Measurements from ENCODE around the gene B4GALT2.

B4GALT2 gene

DNA sequence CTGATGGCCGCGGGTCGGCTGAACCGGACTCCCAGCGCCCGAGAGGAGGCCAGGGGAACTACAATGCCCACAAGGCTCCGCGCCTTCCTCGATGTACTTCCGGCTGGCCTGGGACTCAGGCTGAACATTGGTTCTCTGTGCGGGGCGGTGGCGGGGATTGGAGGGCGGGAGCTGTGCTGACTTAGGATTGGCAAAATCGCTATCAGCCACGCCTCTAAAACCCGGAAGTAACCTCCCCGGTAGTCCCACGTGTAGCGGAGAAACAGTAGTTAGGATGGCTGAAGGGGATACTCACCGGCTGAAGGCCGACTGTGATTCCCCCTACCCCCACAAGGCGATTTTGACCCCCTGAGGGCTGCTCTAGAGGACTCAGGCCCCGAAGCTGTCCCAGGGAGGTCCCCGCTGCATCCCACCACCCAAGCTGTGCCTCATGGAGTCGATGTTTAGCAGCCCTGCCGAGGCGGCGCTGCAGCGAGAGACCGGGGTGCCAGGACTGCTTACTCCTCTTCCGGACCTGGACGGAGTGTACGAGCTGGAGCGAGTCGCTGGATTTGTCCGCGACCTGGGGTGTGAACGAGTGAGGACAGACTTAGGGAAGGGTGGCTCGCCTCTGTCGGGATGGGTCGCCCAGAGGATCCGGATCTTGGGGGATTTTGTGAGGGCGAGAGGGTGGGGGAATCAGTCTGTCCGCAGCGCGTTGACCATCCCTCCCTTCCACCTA, 9.1 kb upstream of the B4GALT2 start, which contains the start of gene DPH2:
TSS of gene DPH2 (plus strand) at position 265 of the 721 bp plus-strand sequence. CDS start at position 431, 166 bp downstream.
- peak; percentile 97 for DNase-seq (ENCODE audit: low spot score)

DNA sequence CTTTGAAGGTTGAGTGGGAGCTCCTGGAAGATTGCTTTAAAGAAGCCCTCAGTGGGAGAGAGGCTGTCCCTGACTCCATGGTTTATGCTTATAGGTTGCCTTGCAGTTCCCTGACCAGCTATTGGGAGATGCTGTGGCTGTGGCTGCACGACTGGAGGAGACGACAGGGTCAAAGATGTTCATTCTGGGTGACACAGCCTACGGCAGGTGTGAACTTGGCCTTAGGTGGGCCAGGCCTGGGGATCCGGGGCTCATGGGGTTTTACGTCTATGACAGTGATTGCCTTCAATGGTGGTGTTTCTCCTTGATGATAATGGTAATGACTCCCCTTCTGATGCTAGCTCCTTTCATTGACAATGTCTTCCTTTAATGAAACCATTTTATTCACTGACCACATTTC, 8.5 kb upstream of the B4GALT2 start:
- DNase-seq (ENCODE audit: low spot score), result no peak

DNA sequence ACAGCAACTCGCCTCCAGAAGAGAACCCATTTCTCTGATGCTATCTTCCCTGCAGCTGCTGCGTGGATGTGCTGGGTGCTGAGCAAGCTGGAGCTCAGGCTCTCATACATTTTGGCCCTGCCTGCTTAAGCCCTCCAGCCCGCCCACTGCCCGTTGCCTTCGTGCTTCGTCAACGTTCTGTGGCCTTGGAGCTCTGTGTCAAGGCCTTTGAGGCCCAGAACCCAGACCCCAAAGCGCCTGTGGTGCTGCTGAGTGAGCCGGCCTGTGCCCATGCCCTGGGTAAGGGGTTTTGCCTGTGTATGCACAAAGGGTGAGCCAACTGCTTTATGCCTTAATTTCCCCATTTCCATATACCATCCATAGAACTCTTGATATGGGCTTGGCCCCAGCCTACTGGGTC, 8.1 kb upstream of the B4GALT2 start:
- no peak for DNase-seq (ENCODE audit: low spot score)

DNA sequence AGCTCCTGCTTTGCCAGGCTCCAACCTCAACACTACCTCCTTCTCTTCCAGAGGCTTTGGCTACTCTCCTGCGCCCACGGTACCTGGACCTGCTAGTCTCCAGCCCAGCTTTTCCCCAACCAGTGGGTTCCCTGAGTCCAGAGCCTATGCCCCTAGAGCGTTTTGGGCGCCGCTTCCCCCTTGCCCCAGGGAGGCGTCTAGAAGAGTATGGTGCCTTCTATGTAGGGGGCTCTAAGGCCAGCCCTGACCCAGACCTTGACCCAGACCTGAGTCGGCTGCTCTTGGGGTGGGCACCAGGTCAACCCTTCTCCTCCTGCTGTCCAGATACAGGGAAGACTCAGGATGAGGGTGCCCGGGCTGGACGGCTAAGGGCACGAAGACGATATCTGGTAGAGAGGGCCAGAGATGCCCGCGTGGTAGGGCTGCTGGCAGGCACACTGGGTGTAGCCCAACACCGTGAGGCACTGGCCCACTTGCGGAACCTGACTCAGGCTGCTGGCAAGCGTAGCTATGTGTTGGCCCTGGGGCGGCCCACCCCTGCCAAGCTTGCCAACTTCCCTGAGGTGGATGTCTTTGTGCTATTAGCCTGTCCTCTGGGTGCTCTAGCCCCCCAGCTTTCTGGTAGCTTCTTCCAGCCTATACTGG, 7.6 kb upstream of the B4GALT2 start:
- DNase-seq (ENCODE audit: low spot score), result no peak

DNA sequence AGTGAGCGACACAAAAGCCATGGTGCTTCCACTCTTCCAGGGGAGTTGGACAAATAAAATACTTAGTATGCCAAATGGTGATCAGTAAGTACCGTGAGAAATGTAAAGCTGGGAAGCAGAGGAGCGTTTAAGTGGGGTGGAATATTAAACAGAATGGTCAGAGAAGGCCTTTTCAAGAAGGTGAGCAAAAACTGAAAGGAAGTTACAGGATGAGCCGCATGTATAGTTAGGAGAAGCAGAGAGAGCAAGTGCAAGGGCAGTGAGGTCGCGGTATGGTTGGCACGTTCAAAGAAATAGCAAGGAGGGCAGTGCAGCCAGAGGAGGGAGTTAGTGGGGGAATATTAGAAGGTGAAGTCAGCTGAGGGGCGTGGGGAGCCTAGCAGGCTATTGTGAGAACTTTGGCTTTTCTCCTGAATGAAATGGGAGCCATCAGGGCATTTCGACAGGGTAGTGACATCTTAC, 5.0 kb upstream of the B4GALT2 start:
- no peak for DNase-seq (ENCODE audit: low spot score)

DNA sequence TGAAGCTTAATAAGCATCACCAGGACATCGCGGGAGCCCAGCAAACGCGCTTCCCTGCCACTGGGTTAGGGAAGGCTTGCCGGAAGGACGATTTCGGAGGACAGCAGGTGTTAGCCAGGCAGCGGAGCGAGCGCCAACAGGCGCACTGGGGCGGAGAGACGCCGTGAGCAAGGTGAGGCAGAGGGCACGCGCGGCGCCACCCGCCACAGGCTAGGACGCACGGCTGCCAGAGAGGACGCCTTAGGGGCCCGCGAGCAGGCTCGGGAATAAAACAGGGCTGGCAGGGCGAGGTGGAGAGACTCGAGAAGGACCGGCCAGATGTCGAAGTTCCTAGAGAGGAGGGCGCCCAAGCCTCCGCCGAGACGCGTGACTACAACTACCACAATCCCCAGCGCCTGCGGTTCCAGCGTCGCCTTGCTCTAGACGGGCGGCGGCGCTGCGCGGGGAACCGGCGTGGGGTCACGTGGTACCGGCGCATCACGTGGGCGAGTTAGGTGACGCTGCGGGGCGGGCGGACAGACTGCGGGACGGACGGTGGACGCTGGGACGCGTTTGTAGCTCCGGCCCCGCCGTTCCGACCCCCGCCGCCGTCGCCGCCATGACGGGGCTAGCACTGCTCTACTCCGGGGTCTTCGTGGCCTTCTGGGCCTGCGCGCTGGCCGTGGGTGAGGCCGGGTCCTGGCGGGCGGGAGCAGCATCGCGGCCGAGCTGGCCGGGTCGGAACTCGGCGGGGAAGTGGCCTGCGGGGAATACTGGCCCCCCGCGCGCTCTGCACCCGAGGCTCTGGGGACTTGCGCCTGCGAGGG, 4.4 kb upstream of the B4GALT2 start, which contains the start of gene ATP6V0B:
TSS of gene ATP6V0B (plus strand) at position 518 of the 806 bp plus-strand sequence. CDS start at position 599, 81 bp downstream.
- peak; percentile 95 for DNase-seq (ENCODE audit: low spot score)

DNA sequence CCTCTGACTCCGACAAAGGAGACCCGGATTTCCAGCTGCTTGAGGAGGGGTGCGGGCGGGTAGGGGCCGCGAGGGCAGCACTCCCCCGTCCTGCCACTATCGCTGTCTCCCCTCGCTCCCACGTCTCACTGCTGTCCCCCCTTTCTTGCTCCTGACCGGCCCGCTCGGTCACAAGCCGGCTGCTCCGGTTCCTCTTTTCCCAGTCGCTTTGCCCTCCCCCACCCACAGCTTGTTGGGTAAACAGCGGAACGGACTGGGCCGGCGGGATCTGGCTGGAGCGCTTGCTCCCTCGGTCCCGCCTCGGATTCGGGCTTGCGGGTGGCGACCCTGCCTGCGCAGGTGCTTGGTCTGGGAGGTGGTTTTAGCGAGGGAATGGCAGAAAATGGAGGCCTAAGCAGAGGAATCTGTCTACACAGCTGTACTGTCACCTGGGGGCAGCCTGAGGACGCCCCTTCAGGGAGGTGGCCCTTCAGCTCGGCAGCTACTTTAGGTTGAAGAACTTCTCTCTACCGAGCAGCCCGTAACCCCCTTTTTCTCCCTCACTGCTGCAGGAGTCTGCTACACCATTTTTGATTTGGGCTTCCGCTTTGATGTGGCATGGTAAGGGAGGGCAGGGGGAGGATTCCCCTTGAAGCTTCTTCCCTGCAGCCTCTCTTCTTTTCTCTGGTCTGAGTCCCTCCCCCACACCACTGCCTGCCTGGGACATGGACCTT, 3.6 kb upstream of the B4GALT2 start:
- no peak for DNase-seq (ENCODE audit: low spot score)

DNA sequence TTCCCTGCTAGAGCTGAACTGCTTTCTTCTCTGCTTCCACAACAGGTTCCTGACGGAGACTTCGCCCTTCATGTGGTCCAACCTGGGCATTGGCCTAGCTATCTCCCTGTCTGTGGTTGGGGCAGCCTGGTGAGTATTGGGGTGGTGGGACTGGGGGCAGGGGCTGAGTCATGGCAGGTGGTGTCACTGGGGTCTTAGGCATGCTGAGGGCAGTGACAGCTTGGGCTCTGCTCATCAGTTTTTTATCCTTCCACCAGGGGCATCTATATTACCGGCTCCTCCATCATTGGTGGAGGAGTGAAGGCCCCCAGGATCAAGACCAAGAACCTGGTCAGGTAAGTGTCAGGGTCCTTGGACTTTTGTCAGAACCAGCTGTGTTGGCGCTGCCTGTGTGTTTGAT, 3.0 kb upstream of the B4GALT2 start:
- no peak for DNase-seq (ENCODE audit: low spot score)

DNA sequence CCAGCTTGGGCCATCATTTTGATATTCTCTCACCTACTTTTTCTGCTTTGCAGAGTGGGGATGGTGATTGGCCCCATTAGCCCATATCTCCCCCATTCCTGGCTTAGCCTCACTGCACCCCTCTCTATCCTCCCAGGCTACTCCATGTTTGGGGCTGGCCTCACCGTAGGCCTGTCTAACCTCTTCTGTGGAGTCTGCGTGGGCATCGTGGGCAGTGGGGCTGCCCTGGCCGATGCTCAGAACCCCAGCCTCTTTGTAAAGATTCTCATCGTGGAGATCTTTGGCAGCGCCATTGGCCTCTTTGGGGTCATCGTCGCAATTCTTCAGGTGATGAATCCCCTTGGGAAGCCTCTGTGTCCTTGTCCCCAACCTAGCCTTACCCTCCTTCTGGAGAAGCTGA, 2.1 kb upstream of the B4GALT2 start:
- no peak for DNase-seq (ENCODE audit: low spot score)

DNA sequence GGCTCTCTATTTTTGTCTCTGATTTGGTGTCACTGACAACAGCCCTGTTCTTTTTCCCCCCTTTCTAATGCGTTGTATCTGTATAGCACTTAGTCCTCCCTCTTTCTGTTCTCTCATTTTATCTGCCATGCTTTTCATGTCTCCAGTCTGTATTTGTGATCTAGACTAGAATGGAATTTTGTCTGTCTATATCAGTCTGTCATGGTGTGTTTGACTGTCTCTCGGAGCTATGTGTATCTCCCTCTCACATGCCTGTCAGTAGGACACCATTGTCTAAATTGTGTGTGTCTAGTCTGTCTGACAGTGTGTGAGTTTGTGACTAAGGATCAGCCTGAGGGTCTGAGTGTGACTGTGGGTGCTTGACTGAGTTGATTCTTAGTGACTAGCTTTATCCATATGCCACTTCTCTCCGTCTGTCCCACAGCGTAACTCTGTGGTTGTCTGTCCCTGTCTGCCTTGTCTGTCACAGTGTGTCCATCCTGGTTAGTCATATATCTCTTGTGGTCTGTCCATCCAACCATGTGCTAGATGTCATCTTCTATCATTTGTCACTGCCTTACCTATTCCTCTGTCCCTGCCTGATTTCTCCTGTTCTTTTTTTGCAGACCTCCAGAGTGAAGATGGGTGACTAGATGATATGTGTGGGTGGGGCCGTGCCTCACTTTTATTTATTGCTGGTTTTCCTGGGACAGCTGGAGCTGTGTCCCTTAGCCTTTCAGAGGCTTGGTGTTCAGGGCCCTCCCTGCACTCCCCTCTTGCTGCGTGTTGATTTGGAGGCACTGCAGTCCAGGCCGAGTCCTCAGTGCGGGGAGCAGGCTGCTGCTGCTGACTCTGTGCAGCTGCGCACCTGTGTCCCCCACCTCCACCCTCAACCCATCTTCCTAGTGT, 1.4 kb upstream of the B4GALT2 start:
- no peak for DNase-seq (ENCODE audit: low spot score)

DNA sequence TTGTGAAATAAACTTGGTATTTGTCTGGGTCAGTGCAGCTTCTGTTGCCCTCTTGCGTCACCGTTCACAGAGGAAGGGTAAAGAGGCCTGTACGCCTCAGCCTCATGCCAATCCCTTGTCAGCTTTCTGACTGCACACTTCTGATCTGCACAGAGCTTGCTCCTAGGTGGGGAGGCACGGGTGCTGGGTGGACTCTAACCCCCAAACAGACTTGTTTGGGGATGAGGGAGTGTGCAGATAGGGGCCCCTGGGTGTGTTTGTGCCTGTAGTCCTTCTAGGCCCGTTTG, 803 bp upstream of the B4GALT2 start:
- no peak for DNase-seq (ENCODE audit: low spot score)

DNA sequence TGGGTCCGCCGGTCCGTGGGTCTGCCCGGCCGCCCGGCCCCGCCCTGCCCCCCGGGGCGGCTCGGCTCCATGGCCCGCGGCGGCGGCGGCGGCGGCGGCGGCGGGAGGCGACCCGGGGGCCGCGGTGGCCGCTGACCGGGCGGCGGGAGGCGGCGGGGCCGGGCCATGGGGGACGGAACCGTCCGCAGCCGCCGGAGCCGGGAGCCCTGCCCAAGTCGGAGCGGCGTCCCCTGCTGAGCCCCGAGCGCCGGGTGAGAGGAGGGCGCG, 184 bp downstream of the B4GALT2 start:
- no peak for DNase-seq (ENCODE audit: low spot score)

DNA sequence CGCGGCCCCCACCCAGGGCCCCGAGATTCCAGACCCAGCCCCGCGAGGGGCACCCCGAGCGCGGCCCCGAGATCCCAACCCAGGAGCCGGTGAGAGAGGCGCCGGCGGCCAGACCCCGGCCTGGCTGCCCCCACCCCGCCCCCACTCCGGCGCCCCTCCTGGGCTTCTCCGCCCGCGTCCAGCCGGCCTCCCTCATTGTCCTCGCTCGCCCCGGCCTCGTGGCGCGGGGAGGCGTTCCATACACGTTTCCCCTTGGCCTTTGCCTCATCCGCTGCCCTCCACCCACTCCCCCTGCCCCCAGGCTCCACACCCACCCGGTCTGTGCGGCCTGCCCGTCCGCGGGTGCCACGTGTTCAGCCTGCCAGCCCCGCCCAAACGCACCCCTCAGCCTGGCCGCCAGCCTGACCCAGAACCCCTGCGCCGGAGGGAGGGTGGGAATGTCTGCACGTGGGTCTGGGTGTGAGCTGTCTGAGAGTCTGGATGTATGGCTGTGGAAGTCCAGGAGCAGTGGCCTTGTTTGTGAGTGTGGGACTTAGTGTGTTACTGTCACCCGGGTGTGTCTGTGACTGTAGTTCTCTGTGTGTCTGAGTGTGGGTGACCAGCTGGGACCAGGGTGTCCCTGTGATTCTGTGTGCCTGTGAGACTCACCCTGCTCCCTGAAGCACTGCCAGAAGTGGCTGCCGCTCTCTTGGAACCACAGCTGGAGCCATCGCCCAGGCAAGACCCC, 681 bp downstream of the B4GALT2 start:
- DNase-seq (ENCODE audit: low spot score), result peak; percentile 49

DNA sequence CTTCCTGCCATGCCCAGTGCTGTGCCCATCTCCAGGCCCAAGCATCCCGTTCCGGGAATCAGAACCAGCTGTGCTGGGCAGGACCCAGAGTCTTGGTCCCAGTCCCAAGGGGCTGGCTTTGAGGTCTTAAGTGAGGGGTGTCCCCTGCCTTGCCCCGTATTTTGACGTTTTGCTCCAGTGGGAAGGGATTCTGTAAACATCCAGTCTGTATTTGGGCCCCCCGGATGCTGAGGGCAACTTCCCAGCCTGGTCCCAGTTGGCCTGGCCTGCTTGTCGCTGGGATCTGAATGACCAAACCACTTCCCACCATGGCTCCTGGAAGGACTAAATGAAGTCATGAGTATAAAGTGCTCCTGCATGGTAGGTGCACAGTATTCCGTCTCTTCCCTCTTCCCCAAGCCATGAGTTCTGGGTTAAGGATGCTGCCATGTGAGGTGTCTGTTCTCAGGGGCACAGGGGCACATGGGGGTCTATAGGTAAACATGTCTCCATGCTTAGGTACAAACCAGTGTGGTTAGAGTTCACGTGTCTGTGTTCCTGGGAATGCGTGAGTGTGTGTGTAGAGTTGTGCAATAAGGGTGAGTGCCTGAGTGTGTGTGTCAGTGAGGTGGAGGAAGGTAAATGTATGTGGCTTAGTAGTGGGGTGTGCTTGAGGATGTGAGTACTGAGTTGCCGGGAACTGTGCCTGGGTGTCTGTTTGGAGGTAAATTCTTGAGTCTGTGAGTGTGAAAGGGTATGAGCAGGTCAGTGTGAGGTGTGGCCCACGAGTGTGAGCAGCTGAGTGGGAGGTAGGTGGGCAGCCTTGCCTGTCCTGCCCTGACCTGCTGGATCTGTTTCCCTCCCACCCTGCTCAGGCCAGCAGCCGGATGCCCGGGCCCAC, 1.5 kb downstream of the B4GALT2 start:
- no peak for DNase-seq (ENCODE audit: low spot score)

DNA sequence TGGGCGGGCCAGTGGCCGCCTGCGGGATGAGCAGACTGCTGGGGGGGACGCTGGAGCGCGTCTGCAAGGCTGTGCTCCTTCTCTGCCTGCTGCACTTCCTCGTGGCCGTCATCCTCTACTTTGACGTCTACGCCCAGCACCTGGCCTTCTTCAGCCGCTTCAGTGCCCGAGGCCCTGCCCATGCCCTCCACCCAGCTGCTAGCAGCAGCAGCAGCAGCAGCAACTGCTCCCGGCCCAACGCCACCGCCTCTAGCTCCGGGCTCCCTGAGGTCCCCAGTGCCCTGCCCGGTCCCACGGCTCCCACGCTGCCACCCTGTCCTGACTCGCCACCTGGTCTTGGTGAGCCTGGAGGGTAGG, 2.1 kb downstream of the B4GALT2 start:
- DNase-seq (ENCODE audit: low spot score), result no peak

DNA sequence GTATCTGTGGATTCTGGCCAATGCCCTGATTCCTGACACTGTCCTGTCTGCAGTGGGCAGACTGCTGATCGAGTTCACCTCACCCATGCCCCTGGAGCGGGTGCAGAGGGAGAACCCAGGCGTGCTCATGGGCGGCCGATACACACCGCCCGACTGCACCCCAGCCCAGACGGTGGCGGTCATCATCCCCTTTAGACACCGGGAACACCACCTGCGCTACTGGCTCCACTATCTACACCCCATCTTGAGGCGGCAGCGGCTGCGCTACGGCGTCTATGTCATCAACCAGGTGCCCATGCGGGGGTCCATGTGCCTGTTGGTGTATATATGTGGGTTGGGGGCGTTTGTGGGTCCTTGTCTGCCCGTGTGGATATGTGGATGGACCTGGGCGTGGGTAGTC, 2.6 kb downstream of the B4GALT2 start:
- no peak for DNase-seq (ENCODE audit: low spot score)

DNA sequence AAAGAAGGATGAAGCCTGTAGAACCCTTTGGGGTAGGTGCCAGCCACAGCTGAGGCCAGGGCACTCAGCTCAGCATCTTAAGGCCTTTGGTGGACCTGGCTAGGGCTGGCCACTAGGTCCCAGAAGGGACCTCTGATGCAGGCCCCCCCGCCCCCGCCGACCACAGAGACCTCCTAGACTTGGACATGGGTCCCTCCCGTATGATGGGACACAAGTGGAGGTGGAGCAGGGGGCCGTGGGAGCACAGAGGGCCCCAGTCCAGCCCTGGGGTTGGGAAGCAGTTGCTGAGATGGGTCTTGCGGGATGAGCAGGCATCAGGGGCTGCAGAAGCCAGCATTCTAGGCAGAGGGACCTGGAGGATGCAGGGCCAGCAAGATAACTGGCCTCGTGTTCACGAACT, 3.2 kb downstream of the B4GALT2 start:
- no peak for DNase-seq (ENCODE audit: low spot score)

DNA sequence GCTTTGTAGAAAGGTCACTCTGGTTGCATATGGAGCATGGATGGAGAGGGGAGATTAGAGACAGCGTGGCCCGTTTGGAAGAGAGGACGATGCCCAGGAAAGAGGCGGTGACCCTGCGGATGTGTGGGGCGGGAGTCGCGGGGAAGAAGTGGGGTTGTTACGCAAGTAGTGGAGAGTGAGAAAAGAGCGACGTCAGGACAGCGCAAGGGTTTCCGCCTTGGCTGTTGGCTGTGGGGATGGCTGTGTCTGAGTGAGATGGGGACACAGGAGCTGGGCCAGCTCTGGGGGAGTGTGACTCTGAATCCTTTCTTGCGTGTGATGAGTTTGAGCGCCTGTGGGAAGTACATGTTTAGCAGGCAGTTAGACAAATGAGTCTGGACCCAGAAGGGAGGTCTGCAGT, 3.8 kb downstream of the B4GALT2 start:
- DNase-seq (ENCODE audit: low spot score), result no peak

DNA sequence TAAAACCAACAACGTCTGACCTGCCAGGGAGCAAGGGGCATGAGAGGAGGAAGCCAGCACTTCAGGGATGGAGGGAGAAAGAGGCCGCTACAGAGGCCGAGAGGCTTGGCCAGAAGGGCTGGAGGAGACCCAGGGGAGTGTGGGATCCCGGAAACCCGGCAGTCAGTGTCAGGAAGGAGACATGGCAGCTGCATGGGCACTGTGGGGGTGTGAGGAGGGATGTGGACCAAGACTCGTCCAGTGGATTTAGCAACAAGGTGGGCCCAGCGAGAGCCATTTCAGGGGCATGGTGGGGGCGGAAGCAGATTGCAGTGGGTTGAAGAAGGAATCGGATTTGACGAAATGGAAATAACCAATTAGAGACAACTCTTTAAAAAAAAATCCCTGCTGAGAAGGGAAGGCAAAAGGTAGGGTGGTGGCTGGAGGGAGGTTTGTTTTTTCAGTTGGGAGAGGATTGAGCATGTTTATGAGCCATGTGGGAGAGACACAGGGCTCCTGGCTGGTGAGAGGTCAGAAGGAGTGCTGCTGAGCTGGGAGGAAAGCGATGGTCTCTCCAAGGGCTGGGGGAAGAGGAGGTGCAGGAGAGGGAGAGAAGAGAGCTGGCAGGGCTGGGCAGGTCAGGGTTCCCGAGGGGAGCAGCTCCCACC, 4.4 kb downstream of the B4GALT2 start:
- DNase-seq (ENCODE audit: low spot score), result no peak

All from LoVo (cell line).